ENCODE results near the gene ASXL3. TPM values are rescaled to one million over a fixed set of nuclear protein-coding genes. Genes with fewer than 3 reads are reported as not detected.

The ASXL3 gene
- total and polyA plus RNA-seq, 2 donors (not counting 1 experiment from before 2014, with no cell fraction given) = 0.02 TPM; not detected in 1

DNA sequence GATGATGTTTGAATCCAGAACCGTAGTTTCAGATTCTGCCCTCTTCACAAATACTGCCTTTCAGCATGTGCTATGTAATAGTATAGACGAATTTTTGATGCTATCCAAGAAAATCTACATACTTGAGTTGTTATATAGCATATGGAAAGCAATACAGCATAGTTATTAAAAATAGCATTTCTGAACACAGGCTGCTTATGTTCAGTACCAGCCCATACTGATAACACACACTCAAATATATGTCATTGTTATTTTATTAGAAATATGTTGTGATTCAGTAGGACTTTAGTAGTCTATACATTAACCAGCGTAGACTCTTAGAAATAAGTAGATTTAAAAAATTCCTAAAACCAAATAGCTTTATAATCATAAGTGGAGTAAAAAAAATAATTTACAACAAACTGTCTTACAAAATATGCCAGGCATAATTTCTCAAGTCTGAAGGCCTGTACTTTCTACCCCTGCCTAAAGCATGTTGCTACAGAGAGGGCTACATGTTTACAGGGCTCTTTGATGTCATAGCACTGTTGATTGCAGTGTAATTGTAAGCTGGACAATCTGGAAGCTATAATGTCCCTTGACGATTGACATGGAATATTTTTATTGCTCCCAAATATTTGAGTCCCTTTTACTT is 86.3 kb downstream of the ASXL3 start:
- Histone ChIP-seq H3K27ac (ENCODE audit: low read length in 2 of 2) (no peak overlapping the region), H3K9me3 (ENCODE audit: control extremely low read depth in 1 of 3, control insufficient read depth in 2 of 3, insufficient read depth in 1 of 3, low read length in 2 of 3) (no peaks in the 10 kb centered on the region), H3K27me3 (replicated peaks in 1 of 4; ENCODE audit: control extremely low read depth in 1 of 4, control insufficient read depth in 3 of 4, insufficient read depth in 4 of 4, low read length in 3 of 4) (no peaks in the 10 kb centered on the region), H3K4me1 (ENCODE audit: control insufficient read depth in 2 of 2, insufficient read depth in 2 of 2, low read length in 2 of 2) (no peaks in the 10 kb centered on the region), H3K4me2 (replicated peaks; ENCODE audit: low read depth, low read length, poor library complexity, severe bottlenecking) (no peak overlapping the region), H3K79me2 (ENCODE audit: control insufficient read depth, insufficient read depth, low read length) (no peaks in the 10 kb centered on the region), H2AFZ (ENCODE audit: insufficient read depth, low read depth, low read length, poor library complexity, severe bottlenecking) (no peak overlapping the region), H4K20me1 (ENCODE audit: control insufficient read depth, insufficient read depth, low read length, poor library complexity, severe bottlenecking) (no peaks in the 10 kb centered on the region), H3K4me3 (ENCODE audit: control extremely low read depth in 1 of 5, extremely low read depth in 1 of 5, insufficient read depth in 1 of 5, low read depth in 2 of 5, low read length in 4 of 5) (no peak overlapping the region), H3K9ac (ENCODE audit: low read length) (no peak overlapping the region), H3K36me3 (replicated peaks in 1 of 2; ENCODE audit: control extremely low read depth in 1 of 2, control insufficient read depth in 1 of 2, extremely low read depth in 1 of 2, insufficient read depth in 2 of 2, low read length in 1 of 2) (no peaks in the 10 kb centered on the region)
- intact Hi-C loops (cut with micrococcal nuclease) = no loop called here
- ChIA-PET POLR2A (no interaction called here), CTCF (no interaction called here)
- DNase-seq (no peak), ATAC-seq (ENCODE audit: low read depth) (no peak)
- Mint-ChIP-seq H3K9me3 (ENCODE audit: insufficient read depth) (no peaks in the 10 kb centered on the region), H3K4me1 (no peaks in the 10 kb centered on the region), H3K27me3 (no peaks in the 10 kb centered on the region), H3K27ac (no peak overlapping the region), H3K4me3 (no peak overlapping the region)
- TF ChIP-seq, protein P1, sequence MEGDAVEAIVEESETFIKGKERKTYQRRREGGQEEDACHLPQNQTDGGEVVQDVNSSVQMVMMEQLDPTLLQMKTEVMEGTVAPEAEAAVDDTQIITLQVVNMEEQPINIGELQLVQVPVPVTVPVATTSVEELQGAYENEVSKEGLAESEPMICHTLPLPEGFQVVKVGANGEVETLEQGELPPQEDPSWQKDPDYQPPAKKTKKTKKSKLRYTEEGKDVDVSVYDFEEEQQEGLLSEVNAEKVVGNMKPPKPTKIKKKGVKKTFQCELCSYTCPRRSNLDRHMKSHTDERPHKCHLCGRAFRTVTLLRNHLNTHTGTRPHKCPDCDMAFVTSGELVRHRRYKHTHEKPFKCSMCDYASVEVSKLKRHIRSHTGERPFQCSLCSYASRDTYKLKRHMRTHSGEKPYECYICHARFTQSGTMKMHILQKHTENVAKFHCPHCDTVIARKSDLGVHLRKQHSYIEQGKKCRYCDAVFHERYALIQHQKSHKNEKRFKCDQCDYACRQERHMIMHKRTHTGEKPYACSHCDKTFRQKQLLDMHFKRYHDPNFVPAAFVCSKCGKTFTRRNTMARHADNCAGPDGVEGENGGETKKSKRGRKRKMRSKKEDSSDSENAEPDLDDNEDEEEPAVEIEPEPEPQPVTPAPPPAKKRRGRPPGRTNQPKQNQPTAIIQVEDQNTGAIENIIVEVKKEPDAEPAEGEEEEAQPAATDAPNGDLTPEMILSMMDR (IDR thresholded peaks at IDR 0.05) = no peak
- no peak for TF ChIP-seq EZH2 (IDR thresholded peaks at IDR 0.05; ENCODE audit: borderline replicate concordance, insufficient read depth, low read depth, low read length, poor library complexity, severe bottlenecking)
- no CpG with 5 or more reads among the region's 4 CpGs for WGBS (ENCODE audit: insufficient coverage)

DNA sequence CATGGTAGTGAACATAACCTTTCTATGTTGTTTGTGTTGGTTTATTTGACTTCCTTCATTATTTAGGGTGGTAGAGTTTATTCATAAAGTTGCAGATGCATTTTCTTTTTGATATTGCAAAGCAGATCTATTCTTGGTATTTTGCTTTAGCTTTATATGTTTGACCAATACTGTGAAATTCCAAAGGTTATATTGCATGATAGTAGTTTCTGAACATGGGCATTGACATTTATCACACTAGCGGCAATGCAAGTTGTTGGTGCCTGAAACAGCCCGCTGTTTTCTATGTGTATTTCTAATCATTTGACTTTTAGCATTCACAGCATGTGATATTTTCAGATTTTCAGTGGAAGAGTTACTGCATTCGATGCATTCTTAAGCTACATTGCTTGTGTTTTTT is 87.2 kb downstream of the ASXL3 start:
- Mint-ChIP-seq H3K4me3 (no peak overlapping the region), H3K4me1 (no peaks in the 10 kb centered on the region)
- WGBS (ENCODE audit: insufficient coverage) = 90% methylated on average over 2 of the region's 3 CpGs

More for the DNA sequence above, 87.2 kb downstream of the ASXL3 start:
- intact Hi-C loops (cut with micrococcal nuclease) = no loop called here
- CTCF ChIA-PET = no interaction called here
- Histone ChIP-seq H3K9me3 (ENCODE audit: control extremely low read depth in 1 of 3, control insufficient read depth in 2 of 3, insufficient read depth in 1 of 3, low read length in 2 of 3) (no peaks in the 10 kb centered on the region), H3K36me3 (replicated peaks in 1 of 2; ENCODE audit: control extremely low read depth in 1 of 2, control insufficient read depth in 1 of 2, extremely low read depth in 1 of 2, insufficient read depth in 2 of 2, low read length in 1 of 2) (no peaks in the 10 kb centered on the region), H3K27ac (ENCODE audit: low read length in 2 of 2) (no peak overlapping the region), H3K4me2 (replicated peaks; ENCODE audit: low read depth, low read length, poor library complexity, severe bottlenecking) (no peak overlapping the region), H3K4me3 (ENCODE audit: control extremely low read depth in 1 of 5, extremely low read depth in 1 of 5, insufficient read depth in 1 of 5, low read depth in 2 of 5, low read length in 4 of 5) (no peak overlapping the region), H3K9ac (ENCODE audit: low read length) (no peak overlapping the region), H3K79me2 (ENCODE audit: control insufficient read depth, insufficient read depth, low read length) (no peaks in the 10 kb centered on the region), H3K4me1 (ENCODE audit: control insufficient read depth in 2 of 2, insufficient read depth in 2 of 2, low read length in 2 of 2) (no peaks in the 10 kb centered on the region), H2AFZ (ENCODE audit: insufficient read depth, low read depth, low read length, poor library complexity, severe bottlenecking) (no peak overlapping the region), H3K27me3 (replicated peaks in 1 of 4; ENCODE audit: control extremely low read depth in 1 of 4, control insufficient read depth in 3 of 4, insufficient read depth in 4 of 4, low read length in 3 of 4) (no peaks in the 10 kb centered on the region), H4K20me1 (ENCODE audit: control insufficient read depth, insufficient read depth, low read length, poor library complexity, severe bottlenecking) (no peaks in the 10 kb centered on the region)
- POLR2A ChIA-PET = no interaction called here
- no peak overlapping the region for H3K27ac Mint-ChIP-seq
- H3K27me3 Mint-ChIP-seq = no peaks in the 10 kb centered on the region
- H3K9me3 Mint-ChIP-seq (ENCODE audit: insufficient read depth) = no peaks in the 10 kb centered on the region
- no peak for TF ChIP-seq EZH2 (IDR thresholded peaks at IDR 0.05; ENCODE audit: borderline replicate concordance, insufficient read depth, low read depth, low read length, poor library complexity, severe bottlenecking)
- TF ChIP-seq, protein P1 (IDR thresholded peaks at IDR 0.05) = no peak
- DNase-seq (no peak), ATAC-seq (ENCODE audit: low read depth) (no peak)
